HTERT RPE-1 (cell line): ENCODE results near the gene FBXO5.

Experiments
- in situ Hi-C: fragments of 300-500 bp; cut with MboI; formaldehyde crosslinking; loops from 4 replicates; pipeline ENCODE4 v1.14.3; 2020; ENCODE audit warnings: low sequenced_read_pairs

FBXO5 gene

GRCh38 chr6:152952866-152953509 lies 29.9 kb downstream of the FBXO5 start:
- in situ Hi-C loops = no loop called here

GRCh38 chr6:152952045-152952444 lies 30.8 kb downstream of the FBXO5 start:
- in situ Hi-C loops = no loop called here

- in situ Hi-C loops = no loop called here
Observed at GRCh38 chr6:152950240-152950639, 32.6 kb downstream of the FBXO5 start.

GRCh38 chr6:152948150-152948768 lies 34.6 kb downstream of the FBXO5 start:
- in situ Hi-C loops = no loop called here

GRCh38 chr6:152946995-152947394 lies 35.8 kb downstream of the FBXO5 start:
- in situ Hi-C loops = no loop called here

- in situ Hi-C loops = no loop called here
Observed at GRCh38 chr6:152946484-152946883, 36.4 kb downstream of the FBXO5 start.

GRCh38 chr6:152943260-152943897 lies 39.5 kb downstream of the FBXO5 start:
- in situ Hi-C loops = no loop called here

- in situ Hi-C loops = no loop called here
Observed at GRCh38 chr6:152942319-152942869, 40.4 kb downstream of the FBXO5 start.

- in situ Hi-C loops = no loop called here
Observed at GRCh38 chr6:152941746-152942145, 41.1 kb downstream of the FBXO5 start.

- in situ Hi-C loops = no loop called here
Observed at GRCh38 chr6:152932865-152933264, 50.0 kb downstream of the FBXO5 start.

GRCh38 chr6:152922706-152923105 lies 60.1 kb downstream of the FBXO5 start:
- in situ Hi-C loops = no loop called here
